ENCODE results near the gene CENATAC. TPM values are rescaled to one million over a fixed set of nuclear protein-coding genes. Genes with fewer than 3 reads are reported as not detected.
"Not testable (repeated sequence)": the region's sequence is repeated elsewhere in the genome, so short reads cannot be mapped to it uniquely, and the experiment has no call there.

The CENATAC gene
- 10 to 100 TPM; 15.0 to 23.9 (median 17.1) TPM for polyA plus RNA-seq (ENCODE audit: insufficient read length in 4 of 4)

GRCh38 chr11:118997627-118998387, at the start of gene CENATAC:
Gene CENATAC, plus strand, starts transcription at chr11:118998138. Its CDS starts 60 bp downstream, at chr11:118998198.
- peak; percentile 85 to 88 (median 87) for DNase-seq (ENCODE audit: low read depth in 4 of 4, low spot score in 3 of 4)

- no peak for DNase-seq (ENCODE audit: low read depth in 4 of 4, low spot score in 3 of 4)
Measured at GRCh38 chr11:118953265-118953664, 44.7 kb upstream of the CENATAC start.

DNA sequence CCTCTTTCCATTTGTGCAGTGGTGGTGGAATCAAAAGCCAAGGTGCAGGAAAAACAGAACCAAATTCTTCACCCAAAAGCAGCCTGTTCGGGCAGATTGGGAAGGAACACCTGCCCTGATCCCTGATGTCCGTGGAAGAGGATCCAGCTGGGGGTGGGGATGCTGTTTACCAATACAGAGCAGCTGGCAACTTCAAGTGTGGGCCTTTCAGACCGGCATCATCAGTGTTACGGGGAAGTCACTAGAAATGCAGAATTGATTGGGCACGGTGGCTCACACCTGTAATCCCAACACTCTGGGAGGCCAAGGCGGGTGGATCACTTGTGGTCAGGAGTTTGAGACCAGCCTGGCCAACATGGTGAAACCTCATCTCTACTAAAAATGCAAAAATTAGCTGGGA, 44.0 kb upstream of the CENATAC start:
- not testable (repeated sequence) for DNase-seq (ENCODE audit: low read depth in 4 of 4, low spot score in 3 of 4)

DNA sequence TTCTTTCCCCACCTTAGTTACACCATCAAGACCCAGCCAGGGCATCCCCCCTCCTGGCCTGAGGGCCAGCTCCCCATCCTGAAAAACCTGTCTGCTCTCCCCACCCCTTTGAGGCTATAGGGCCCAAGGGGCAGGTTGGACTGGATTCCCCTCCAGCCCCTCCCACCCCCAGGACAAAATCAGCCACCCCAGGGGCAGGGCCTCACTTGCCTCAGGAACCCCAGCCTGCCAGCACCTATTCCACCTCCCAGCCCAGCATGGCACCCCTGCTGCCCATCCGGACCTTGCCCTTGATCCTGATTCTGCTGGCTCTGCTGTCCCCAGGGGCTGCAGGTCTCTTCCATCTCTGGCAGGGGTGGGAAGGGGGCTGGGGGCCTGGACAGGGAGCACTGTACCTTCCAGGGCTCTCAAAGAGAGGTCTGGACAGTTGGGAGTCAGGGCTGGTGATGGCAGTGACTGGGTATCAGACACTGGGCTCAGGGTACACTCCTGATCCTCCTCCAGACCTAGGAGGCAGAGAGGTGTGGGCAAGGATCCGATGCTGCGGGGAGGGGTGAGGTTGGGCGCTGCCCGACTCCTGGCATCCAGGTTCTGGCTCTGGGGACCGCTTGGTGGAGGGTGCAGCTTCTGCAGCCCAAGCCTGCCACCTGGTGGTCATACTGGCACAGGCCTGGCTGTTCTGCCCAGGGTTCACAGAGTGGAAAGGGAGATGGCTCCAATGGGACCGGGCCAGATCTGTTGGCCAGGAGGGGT, 41.7 kb upstream of the CENATAC start, which contains the start of gene UPK2:
TSS of gene UPK2 (plus strand) at position 205 of the 753 bp plus-strand sequence. CDS start at position 258, 53 bp downstream.
- peak; percentile 50 to 71 (median 62) for DNase-seq (ENCODE audit: low read depth in 4 of 4, low spot score in 3 of 4)

DNA sequence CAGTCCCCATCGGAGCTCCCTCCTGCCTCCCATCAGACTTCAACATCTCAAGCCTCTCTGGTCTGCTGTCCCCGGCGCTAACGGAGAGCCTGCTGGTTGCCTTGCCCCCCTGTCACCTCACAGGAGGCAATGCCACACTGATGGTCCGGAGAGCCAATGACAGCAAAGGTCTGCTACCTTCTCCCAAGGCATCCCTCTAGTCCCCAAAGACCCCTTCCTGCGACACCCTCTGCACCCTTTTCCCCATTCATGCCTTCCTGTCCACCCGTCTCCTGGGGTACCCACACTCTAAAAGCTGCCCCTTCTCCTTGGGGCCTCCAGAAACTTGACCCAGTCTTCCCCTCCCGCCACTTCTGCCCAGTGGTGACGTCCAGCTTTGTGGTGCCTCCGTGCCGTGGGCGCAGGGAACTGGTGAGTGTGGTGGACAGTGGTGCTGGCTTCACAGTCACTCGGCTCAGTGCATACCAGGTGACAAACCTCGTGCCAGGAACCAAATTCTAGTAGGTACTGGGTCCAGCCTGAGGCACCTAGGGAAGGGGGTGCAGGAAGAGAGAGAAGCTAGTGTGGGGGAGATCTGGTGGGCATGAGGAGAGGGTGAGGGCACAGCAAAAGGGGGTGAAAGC, 41.0 kb upstream of the CENATAC start:
- DNase-seq (ENCODE audit: low read depth in 4 of 4, low spot score in 3 of 4) = no peak

DNA sequence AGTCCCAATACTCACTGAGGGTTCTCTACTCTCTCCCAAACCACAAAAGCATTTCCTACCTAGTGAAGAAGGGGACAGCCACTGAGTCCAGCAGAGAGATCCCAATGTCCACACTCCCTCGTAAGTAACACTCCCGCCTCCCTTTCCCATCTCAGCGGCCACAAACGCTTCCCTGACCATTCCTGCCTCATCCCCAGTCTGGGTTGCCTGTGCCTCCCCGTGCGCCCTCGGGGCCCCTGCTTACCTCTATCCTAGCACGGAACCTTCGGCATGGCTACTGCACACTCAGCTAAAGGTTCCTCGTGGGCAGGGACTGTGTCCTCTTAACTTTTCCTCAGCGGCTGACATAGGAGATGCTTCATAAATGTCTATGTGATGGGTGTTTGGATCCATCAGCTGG, 40.4 kb upstream of the CENATAC start:
- no peak for DNase-seq (ENCODE audit: low read depth in 4 of 4, low spot score in 3 of 4)

DNA sequence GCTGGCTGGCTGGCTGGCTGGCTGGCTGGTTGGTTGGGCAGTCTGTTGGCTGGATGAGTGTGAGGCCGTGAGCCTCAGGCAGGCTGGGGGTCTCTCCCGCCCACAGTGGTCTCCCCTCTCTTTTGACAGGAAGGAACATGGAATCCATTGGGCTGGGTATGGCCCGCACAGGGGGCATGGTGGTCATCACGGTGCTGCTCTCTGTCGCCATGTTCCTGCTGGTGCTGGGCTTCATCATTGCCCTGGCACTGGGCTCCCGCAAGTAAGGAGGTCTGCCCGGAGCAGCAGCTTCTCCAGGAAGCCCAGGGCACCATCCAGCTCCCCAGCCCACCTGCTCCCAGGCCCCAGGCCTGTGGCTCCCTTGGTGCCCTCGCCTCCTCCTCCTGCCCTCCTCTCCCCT, 40.0 kb upstream of the CENATAC start:
- no peak for DNase-seq (ENCODE audit: low read depth in 4 of 4, low spot score in 3 of 4)

GRCh38 chr11:118958577-118958976, 39.4 kb upstream of the CENATAC start:
- no peak for DNase-seq (ENCODE audit: low read depth in 4 of 4, low spot score in 3 of 4)

DNA sequence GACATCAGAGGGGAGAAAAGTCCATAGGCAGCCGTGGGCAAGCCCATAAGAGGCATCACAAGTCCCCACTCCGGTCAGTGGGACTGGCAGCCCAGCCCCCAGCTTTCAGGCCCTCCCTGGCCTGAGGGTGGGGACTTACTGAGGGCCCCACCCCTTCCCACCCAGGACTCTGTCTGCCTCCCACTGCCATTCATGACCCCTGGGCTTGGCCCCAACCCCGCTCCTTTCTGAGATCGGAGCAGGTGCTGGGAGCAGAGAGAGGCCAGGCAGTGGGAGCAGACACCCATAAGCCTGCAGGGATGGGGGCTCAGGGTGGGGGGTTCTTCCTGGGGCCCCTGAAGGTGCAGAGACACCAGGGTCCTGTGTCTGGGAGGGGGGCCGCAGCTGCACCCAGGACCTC, 36.7 kb upstream of the CENATAC start:
- DNase-seq (ENCODE audit: low read depth in 4 of 4, low spot score in 3 of 4) = no peak

- no peak for DNase-seq (ENCODE audit: low read depth in 4 of 4, low spot score in 3 of 4)
Measured at GRCh38 chr11:118961591-118961990, 36.3 kb upstream of the CENATAC start.

- not testable (repeated sequence) for DNase-seq (ENCODE audit: low read depth in 4 of 4, low spot score in 3 of 4)
Measured at GRCh38 chr11:118969508-118969907, 28.4 kb upstream of the CENATAC start.

- DNase-seq (ENCODE audit: low read depth in 4 of 4, low spot score in 3 of 4) = no peak
Measured at GRCh38 chr11:118971646-118972045, 26.3 kb upstream of the CENATAC start, which contains the start of gene FOXR1. Gene FOXR1, plus strand, starts transcription at chr11:118971761. Its CDS starts 171 bp downstream, at chr11:118971932.

- DNase-seq (ENCODE audit: low read depth in 4 of 4, low spot score in 3 of 4) = no peak
Measured at GRCh38 chr11:118973985-118974384, 24.0 kb upstream of the CENATAC start.

DNA sequence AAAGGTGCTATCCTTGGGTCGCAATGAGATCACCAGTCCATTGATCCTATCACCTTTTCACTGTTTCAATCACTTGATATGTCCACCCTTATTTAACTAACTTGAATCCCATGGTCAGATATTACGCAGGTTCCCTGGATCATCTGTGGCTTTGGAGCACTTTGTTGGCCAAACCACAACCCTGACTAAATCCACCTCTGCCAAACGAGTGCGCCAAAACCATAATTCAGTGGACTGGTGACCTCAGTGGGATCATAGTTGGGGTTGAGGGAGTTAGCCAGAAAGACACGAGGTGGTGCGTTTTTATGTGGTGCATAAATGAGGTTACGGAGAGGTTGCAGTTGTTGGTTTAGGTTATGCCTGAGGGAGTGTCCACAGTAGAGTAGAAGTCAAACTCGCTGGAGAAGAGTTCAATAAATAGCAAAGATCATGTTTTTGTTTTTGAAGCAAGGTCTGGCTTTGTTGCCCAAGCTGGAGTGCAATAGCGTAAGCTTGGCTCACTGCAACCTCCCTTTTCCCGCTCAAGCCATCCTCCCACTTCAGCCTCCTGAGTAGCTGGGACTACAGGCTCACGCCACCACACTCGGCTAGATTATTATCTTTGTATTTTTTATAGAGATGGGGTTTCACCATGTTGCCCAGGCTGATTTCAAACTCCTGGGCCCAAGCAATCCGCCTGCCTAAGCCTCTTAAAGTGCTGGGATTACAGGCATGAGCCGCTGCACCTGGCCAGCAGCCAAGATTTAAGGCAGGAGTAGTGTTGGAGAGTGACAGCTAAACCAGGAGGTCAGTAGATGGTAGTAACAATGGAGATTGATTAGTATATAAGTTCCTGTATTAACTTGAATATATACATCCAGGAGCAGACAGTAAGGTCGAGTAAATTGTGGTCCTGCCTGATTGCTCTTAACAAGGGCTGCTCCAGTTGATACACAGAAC, 21.9 kb upstream of the CENATAC start:
- no peak for DNase-seq (ENCODE audit: low read depth in 4 of 4, low spot score in 3 of 4)

DNA sequence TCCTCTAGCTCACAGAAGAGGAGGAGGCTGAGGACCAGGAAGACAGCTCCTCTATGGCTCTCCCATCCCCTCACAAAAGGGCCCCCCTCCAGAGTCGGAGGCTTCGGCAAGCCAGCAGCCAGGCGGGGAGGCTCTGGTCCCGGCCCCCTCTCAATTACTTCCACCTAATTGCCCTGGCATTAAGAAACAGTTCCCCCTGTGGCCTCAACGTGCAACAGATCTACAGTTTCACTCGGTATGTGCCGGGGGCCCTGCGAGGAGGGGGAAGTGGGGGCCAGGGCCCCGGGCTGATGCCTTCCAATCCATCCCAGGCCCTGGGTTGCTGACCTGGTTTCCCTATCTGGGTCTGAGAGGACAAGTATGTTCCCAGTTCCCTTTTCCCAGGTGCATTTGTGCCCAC, 18.5 kb upstream of the CENATAC start:
- no peak for DNase-seq (ENCODE audit: low read depth in 4 of 4, low spot score in 3 of 4)

DNA sequence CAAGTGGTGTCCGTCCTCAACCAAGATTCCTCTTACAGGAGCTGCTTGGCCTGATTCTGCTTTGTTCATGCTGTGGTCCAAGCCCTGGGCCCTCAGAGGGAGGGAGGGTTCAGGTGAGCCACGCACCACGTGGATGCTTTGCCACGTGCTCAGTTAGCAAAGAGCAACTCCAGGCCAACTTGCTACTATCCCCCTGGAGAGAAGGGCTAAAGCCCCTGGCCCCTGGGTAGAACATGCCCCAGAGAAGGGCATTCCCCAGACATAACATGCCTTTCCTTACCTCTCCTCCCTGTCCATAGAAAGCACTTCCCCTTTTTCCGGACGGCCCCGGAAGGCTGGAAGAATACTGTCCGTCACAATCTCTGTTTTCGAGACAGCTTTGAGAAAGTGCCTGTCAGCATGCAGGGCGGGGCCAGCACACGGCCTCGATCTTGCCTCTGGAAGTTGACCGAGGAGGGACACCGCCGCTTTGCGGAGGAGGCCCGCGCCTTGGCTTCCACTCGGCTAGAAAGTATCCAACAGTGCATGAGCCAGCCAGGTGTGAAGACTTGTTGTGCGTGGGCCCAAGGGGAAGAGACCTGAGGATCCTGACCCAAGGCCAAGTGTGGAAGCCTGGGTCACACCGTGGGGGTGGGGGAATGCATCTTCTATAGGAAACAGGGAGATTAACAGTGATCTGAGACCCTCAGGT, 17.6 kb upstream of the CENATAC start:
- peak in 1 of 4 donors; percentile 18 for DNase-seq (ENCODE audit: low read depth in 4 of 4, low spot score in 3 of 4)

DNA sequence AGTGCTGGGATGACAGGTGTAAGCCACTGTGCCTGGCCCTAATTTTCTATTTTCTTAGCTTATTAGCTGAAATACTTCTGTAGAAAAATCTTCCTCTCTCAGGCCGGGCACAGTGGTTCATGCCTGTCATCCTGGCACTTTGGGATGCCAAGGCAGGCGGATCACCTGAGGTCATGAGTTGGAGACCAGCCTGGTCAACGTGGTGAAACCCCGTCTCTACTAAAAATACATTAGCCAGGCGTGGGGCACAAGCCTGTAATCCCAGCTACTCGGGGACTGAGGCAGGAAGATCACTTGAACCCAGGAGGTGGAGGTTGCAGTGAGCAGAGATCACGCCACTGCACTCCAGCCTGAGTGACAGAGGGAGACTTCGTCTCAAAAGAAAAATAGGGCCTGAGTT, 13.6 kb upstream of the CENATAC start:
- not testable (repeated sequence) for DNase-seq (ENCODE audit: low read depth in 4 of 4, low spot score in 3 of 4)

DNA sequence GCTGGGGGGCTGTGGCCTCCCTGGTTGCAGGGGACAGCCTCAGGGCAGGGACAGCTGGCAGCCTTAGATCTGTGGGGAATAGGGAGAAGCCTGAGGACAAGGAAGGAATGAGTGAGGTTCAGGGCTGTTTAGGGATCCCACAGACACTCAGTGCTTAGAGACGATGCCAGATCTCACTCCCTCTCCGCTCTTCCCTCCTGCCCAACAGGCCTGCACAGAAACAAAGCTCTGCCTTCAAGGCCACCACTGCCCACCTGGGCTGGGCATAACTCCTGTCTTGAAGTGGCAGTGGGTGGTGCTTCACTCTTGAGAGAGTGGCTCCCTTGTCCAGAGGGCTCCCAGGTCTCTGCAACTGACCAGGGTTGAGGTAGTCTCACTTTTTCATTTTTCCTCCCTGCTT, 13.1 kb upstream of the CENATAC start:
- no peak for DNase-seq (ENCODE audit: low read depth in 4 of 4, low spot score in 3 of 4)

DNA sequence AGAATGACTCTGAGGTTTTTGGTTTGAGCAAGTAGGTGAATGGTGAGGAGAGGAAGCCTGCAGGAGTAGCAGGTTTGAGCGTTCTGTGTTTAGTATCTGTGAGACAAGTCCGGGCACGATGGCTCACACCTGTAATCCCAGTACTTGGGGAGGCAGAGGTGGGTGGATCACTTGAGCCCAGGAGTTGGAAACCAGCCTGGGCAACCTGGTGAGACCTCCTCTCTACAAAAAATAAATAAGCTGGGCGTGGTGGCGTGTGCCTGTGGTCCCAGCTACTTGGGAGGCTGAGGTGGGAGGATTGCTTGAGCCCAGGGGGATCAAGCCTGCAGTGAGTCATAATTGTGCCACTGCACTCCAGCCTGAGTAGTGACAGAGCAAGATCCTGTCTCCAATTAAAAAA, 9.7 kb upstream of the CENATAC start:
- DNase-seq (ENCODE audit: low read depth in 4 of 4, low spot score in 3 of 4) = no peak

Data from right renal pelvis (tissue), 4 donors.